Prostate gland (tissue), 2 donors: Measurements from ENCODE around the gene PDSS2.

Experiments used
- CTCF ChIP-seq, 4 experiments: fragments of 200-600 bp in 2 of 4; fragments of 450-650 bp in 2 of 4; sonication (generic) in 2 of 4; IDR thresholded peaks; 1 replicate in 3 of 4; 2 replicates in 1 of 4; pipeline ENCODE4 v1.5.1; 2016 to 2019; ENCODE audit warnings: antibody characterized with exemption in 4 of 4, mild to moderate bottlenecking in 2 of 4, moderate library complexity in 2 of 4
- POLR2AphosphoS5 ChIP-seq: sonication (generic); formaldehyde crosslinking; IDR thresholded peaks from one replicate; pipeline ENCODE4 v1.6.1; 2017; ENCODE audit warnings: antibody characterized with exemption

GRCh38 chr6:107416145-107416544 is 43.2 kb downstream of the PDSS2 start:
- TF ChIP-seq CTCF (IDR thresholded peaks at IDR 0.05) (no peak), POLR2AphosphoS5 (no peak)
